Activated T-helper 9 cell treated with anti-CD3 and anti-CD28 coated beads, Interleukin-2, amount 50 U/mL, for 16 hours (primary cell): Measurements from ENCODE around the gene AZGP1.
"Not testable (repeated sequence)": the region's sequence is repeated elsewhere in the genome, so short reads cannot be mapped to it uniquely, and the experiment has no call there.

Experiments used
- DNase-seq: peaks from one replicate; pipeline ENCODE4 v3.0.0-alpha.2; 2020; ENCODE audit warnings: low read depth

AZGP1 gene

DNA sequence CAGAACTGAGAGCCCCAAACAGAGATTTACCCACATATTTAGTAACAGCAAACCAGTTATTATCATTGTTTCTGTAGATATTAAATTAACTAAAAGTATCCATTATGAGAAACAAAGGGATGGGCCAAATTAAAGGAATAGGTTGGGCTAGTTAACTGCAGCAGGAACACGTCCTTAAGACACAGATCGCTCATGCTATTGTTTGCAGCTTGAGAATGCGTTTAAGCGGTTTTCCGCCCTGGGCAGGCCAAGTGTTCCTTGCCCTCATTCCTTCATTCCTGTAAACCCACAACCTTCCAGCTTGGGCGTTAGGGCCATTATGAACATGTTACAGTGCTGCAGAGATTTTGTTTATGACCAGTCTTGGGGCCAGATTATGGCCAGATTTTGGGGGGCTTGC is 25.0 kb downstream of the AZGP1 start:
- not testable (repeated sequence) for DNase-seq

DNA sequence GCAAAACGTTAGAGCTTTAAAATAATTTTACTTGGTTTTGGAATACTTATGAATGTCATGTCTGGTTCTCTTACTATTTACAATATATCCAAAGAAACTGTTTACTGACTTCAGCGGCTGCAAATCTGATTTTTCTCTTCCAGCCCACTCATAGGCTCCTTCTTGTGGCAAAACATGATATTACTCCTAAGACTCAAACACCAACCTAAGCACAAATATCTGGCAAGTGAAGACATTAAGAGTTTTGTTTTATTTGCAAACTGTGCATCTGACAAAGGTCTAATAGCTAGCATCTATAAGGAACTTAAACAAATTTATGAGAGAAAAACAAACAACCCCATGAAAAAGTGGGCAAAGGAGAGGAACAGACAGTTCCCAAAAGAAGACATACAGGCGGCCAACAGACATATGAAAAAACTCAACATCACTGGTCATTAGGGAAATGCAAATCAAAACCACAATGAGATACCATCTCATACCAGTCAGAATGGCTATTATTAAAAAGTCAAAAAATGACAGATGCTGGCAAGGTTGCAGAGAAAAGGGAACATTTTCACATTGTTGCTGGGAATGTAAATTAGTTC is 26.1 kb downstream of the AZGP1 start:
- DNase-seq = no peak

DNA sequence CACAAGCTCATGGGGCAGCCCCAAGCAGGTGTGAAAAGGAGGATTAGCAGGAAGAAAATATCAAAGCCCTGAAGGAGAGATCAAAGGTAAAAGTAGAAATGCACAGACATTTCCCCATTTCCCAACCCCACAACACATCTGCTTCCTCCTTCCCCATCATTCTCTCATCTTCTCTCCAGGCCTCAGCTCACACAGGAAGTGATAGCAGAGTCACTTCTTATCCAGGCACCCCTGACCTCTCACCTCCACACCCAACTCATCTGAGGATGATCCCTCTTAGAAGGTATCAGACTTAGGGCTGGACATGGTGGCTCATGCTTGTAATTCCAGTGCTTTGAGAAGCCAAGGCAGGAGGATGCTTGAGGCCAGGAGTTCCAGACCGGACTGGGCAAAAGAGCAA is 28.2 kb downstream of the AZGP1 start:
- no peak for DNase-seq

DNA sequence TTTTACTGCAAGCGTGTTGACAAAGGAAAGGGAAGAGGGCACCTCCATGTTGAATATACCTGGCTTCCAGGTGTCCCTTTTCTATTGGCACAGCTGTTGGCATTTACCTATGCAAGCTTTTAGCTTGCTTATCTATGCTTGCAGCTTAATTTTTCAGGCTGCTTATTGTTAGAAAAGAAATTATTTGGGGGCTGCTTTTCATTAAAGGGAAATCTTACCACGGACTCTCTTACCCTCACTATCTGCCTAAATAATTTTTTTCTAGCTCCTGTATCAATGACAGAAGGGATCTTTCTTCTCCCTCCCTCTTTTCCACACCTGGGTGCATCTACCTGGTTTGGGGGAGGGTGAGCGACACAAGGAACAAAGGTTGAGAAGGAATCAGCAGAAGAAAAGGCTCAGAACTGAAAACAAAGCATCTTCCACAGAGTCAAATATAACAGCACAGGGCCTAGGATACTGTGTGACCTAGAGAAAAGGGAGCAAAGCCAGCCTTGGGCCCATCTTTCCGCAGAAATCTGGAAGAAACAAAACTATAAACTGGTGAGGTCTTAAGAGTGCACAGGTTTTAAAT is 31.2 kb downstream of the AZGP1 start:
- DNase-seq = no peak

DNA sequence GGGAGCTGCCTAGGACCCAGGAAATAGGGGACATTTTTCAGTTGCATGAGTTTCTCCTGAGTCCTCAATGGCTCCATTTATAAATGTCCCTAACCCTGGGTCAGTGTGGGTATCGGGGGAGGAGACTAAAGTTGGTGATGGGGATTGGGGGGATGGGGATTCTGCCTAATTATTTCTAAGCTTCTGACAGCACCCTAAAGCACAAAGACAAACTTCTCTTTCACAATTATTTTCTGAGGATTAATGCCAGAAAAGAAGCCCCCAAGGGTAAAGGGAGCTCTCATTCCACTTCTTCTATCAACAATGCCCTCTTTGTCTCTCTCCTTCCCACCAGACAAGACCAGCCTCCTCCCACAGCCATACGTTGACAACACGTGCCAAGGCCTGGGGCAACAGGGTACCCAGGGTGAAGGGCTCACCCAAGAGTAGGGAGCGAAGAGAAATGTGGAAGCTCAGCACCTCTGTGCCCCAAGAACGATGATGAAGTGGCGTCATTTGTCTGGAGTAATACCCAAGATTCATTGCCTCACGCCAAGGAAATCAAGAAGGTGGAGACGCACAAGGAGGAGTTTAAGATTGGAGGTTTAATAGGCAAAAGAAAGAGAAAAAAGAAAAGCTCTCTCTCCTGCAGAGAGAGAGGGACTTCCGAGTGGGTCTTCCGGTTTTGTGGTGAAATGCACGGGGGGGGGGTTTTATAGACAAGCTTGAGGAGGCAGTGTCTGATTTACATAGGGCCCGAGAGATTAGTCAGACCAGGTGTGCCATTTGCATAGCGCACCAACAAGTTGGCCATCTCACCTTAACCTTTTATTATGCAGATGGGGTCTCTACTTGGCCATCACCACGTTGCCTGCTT is 32.0 kb downstream of the AZGP1 start:
- no peak for DNase-seq

DNA sequence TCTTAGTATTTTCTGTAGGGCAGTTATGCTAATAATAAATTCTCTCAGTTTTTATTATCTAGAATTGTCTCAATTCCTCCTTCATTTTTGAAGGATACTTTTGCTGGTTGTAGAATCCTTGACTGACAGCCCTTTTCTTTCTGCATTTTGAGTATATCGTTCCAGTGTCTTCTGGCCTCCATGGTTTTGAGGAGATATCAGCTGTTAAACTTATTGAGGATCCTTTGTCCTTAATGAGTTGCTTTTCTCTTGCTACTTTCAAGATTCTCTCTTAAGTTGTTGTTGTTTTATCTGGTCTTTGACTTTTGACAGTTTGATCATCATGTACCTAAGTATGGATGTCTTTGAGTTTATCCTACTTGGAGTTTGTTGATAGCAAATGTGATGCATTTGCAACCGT is 37.5 kb downstream of the AZGP1 start:
- DNase-seq = no peak

DNA sequence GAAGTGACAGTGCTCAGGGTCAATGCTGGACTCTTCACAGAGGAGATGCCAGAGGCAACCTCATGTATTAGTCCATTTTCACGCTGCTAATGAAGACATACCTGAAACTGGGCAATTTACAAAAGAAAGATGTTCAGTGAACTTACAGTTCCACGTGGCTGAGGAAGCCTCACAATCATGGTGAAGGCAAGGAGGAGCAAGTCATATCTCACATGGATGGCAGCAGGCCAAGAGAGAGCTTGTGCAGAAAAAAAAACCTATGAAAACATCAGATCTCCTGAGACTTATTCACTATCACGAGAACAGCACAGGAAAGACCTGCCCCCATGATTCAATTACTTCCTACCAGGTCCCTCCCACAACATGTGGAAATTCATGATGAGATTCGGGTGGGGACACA is 40.8 kb downstream of the AZGP1 start:
- not testable (repeated sequence) for DNase-seq

DNA sequence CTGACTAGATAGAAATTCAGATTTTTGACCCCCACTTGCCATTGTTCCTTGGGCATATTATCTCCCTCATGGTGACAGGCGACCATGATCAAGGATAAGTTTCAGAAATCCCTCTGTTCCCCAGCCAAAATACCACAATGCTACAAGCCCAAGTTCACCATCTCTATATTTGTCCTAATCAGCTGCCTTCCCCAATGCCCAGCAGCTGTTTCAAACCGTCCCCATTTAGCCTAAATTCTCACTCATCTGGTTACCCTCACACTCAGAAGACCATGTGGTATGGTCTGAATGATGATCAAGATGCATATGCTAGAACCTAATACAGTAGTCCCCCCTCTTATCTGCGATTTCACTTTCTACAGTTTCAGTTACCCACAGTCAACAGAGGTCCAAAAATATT is 45.5 kb downstream of the AZGP1 start:
- no peak for DNase-seq

DNA sequence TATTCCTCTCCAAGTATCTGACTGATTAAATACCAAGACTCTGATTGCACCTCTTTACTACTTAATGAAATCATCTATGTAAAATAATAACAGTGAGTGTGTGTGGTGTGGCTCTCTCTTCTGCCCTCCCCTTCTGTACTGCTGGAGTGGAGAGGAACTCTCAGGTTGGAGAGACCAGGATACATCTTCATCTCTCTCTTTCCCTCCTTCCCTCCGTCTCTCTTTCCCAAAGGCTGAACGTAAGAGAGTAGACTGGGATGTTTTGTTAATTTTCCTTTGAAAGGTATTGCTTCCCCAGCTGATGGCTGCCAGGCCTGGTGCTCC is 46.1 kb downstream of the AZGP1 start:
- DNase-seq = no peak

DNA sequence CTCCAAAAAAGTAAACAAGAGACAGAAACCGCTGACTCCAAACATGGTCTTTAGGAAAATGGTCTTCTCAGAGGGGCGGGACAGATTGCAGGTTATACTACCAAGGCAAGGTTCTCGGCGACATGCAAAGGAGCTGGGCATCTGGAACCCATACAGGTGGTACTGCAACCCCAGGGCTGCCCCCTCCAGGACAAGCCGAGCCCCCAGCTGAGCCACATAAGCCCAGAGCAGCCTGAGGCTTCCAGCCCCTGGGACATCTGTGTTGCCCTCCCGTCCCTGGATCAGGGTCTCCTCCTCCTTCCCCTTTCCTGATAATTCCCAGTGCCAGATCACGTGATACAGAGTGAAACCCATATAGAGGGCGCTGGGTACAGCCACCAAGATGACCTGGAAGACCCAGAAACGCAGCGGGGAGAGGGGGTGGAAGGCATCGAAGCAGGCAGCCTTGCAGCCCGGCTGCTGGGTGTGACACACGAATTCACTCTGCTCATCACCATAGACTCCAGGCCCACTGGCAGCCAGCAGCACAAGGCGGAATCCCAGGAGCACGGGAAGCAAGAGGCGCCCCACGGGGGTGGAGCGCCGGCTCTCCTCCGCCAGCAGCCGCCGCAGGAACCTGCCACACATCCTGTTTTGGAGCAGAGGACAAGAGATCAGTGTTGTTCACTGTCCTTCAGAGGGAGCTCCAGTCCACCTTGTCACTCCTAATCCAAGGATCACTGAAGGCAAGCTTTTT is 46.7 kb downstream of the AZGP1 start, which contains the start of gene GJC3:
GJC3 (minus strand) TSS at position 627 of the 736 bp plus-strand sequence; CDS start at position 627, 0 bp downstream.
- DNase-seq = no peak

DNA sequence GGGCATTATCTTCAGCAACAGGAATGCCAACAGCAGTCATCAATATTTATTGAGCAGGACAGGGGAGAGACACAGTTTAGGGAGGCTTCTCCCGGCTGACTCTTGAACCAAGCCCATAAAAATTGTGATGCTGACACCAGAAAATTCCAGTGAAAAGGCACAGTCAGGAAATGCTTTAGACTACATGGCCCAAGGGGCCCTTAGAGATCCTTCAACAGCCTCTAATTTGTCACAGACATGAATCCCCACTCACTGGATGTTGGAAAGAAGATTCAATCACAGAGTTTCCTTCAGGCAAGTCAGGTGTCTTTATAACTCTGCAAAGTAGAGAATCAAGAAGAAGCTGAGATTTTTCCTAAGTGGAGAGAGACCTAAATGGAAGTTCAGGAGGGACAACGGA is 47.6 kb downstream of the AZGP1 start:
- DNase-seq = no peak

DNA sequence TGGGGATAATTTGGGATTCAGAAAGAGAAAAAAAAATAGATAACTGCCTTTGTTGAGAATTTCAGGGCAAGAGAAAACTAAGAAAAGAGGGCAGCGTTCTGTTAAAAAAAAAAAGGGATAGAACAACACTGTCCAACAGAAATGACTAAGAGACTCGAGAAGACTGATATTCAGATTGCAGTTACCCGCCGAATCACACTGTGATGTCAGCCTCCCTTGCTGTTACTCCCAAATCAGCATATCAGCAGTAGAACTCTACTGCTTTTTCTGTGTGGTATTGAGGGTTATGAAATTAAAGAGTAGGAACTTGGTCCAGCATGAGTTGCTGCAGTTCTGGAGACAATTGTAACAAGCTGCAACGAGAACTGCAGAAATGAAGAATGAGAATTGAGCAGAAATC is 48.3 kb downstream of the AZGP1 start:
- no peak for DNase-seq

DNA sequence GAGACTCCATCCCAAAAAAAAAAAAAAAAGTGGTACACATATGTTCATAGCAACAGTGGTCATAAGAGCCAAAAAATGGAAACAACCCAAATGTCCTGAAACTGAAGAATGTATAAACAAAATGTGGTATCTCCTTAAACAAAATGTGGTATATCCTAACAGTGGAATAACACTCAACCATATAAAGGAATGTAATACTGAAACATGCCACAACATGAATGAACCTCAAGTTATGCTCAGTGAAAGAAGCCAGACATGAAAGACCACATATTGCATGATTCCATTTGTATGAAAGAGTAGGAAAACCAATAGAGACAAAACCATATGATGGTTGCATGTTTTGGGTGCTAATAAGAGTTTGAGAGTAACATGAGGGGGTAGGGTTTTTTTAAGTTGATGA is 49.5 kb downstream of the AZGP1 start:
- DNase-seq = no peak

DNA sequence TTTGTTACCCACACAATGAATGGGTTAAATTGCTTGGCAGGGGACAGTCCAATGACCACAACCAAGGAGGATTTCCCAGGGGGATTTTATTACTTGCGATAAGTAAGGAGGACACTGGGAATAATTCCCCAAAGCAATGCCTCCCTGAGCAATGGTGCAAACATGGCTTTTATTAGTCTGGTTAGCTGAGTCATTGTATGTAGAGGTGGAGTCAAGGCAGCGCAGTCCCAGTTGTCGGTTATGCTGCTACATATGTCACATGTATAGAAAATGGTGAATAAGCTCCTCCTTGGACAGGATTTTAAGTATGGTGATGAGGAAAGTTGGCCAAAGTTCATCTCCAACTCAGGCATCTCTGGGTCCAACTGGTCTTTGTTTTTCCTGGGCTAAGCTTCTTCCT is 52.6 kb downstream of the AZGP1 start:
- no peak for DNase-seq

DNA sequence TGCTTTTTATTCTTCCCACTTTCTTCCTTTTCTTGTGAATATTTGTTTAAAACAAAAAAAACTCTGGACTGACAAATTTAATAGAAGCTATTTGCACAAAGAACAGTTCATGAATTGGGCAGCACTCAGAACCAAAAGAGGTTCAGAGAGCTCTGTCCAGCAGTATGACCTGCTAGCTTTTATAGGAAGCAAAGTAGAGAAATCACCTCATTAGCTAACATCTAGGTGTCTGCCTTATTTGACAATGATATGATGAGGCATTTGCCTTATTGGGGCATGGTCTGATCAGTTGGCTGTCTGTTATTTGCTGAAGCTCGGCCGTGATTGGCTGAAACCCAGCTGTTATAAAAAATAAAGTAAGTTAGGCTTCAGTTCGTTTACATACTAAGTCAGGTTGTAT is 55.7 kb downstream of the AZGP1 start:
- no peak for DNase-seq

DNA sequence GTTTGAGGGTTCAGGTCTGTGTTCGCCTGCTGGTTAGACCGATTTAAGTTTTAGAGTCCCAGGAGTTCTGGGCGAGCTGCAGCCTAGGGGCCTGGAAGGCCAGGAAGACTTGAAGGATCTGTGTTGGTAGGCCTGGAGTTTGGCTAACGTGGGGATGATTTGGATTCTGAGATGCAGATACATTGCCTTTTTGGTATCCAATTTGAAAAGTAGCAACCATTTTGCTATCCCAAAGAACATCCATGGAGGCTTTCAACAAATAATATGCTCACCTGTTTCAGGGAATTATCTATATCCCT is 56.1 kb downstream of the AZGP1 start:
- no peak for DNase-seq

DNA sequence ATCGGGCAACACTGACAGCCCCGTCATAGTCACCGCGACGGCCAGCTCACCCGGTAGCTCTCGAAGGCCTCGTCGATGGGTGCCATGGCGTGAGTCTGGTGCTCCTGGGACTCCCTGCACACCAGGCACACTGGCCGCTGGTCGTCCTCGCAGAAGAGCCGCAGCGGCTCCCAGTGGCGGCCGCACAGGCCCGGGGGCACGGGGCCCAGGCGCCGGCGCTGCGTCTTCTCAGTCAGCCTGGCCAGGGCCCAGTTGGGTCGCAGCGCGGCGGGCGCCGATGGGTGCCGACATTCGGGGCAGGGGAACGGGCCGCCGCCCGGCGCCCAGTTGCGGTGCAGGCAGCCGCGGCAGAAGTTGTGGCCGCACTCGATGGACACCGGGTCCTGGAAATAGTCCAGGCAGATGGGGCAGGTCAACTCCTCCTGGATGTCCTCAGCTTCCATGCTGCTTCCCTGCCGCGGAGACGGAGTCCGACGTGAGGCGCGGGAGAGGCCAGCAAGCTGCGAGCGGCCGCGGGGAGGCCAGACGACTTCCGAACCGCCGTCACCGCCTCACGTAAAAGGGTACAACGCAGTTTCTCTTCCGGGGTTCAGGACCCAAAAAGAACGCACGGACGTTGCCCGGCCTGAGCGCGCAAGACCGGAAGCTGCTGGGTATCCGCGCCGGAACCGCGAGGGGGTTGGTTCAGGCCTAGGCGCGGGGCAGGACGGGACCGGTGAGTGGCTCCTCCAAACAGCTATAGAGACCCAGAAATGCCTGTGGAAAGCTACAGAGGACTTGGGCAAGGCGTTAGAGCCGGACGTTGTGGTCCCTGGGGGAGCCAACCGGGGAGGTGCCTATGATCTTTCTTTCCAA is 56.6 kb downstream of the AZGP1 start, which contains the start of gene TRIM4:
TRIM4 (minus strand) TSS at position 572 of the 855 bp plus-strand sequence; CDS start at position 443, 129 bp downstream.
- DNase-seq = peak; percentile 87
